ENCODE measurements around the gene HMGN3.
"Not testable (repeated sequence)": the region's sequence is repeated elsewhere in the genome, so short reads cannot be mapped to it uniquely, and the experiment has no call there.

Gene HMGN3

GRCh38 chr6:79234150-79235022, at the start of gene HMGN3:
HMGN3 (minus strand) TSS chr6:79234682.
- peak; percentile 69 to 81 (median 80) for DNase-seq (ENCODE audit: low read depth in 3 of 3, low spot score in 1 of 3)

- no peak for DNase-seq (ENCODE audit: low read depth in 3 of 3, low spot score in 1 of 3)
Measured at GRCh38 chr6:79280756-79281155, 46.3 kb upstream of the HMGN3 start.

GRCh38 chr6:79277109-79277508, 42.6 kb upstream of the HMGN3 start:
- no peak for DNase-seq (ENCODE audit: low read depth in 3 of 3, low spot score in 1 of 3)

GRCh38 chr6:79269877-79270276, 35.4 kb upstream of the HMGN3 start:
- no peak for DNase-seq (ENCODE audit: low read depth in 3 of 3, low spot score in 1 of 3)

- no peak for DNase-seq (ENCODE audit: low read depth in 3 of 3, low spot score in 1 of 3)
Measured at GRCh38 chr6:79267128-79267527, 32.6 kb upstream of the HMGN3 start.

GRCh38 chr6:79266051-79266450, 31.6 kb upstream of the HMGN3 start:
- no peak for DNase-seq (ENCODE audit: low read depth in 3 of 3, low spot score in 1 of 3)

- no peak for DNase-seq (ENCODE audit: low read depth in 3 of 3, low spot score in 1 of 3)
Measured at GRCh38 chr6:79263359-79263758, 28.9 kb upstream of the HMGN3 start.

GRCh38 chr6:79261666-79262065, 27.2 kb upstream of the HMGN3 start:
- no peak for DNase-seq (ENCODE audit: low read depth in 3 of 3, low spot score in 1 of 3)

- DNase-seq (ENCODE audit: low read depth in 3 of 3, low spot score in 1 of 3) = no peak
Measured at GRCh38 chr6:79260772-79261171, 26.3 kb upstream of the HMGN3 start.

GRCh38 chr6:79257381-79258205, 23.1 kb upstream of the HMGN3 start:
- DNase-seq (ENCODE audit: low read depth in 3 of 3, low spot score in 1 of 3) = no peak

GRCh38 chr6:79256770-79257169, 22.3 kb upstream of the HMGN3 start:
- not testable (repeated sequence) for DNase-seq (ENCODE audit: low read depth in 3 of 3, low spot score in 1 of 3)

GRCh38 chr6:79255086-79255485, 20.6 kb upstream of the HMGN3 start:
- not testable (repeated sequence) for DNase-seq (ENCODE audit: low read depth in 3 of 3, low spot score in 1 of 3)

- DNase-seq (ENCODE audit: low read depth in 3 of 3, low spot score in 1 of 3) = no peak
Measured at GRCh38 chr6:79250559-79250958, 16.1 kb upstream of the HMGN3 start.

GRCh38 chr6:79250107-79250514, 15.6 kb upstream of the HMGN3 start:
- DNase-seq (ENCODE audit: low read depth in 3 of 3, low spot score in 1 of 3) = no peak

GRCh38 chr6:79249136-79249535, 14.7 kb upstream of the HMGN3 start:
- DNase-seq (ENCODE audit: low read depth in 3 of 3, low spot score in 1 of 3) = no peak

- no peak for DNase-seq (ENCODE audit: low read depth in 3 of 3, low spot score in 1 of 3)
Measured at GRCh38 chr6:79246891-79247290, 12.4 kb upstream of the HMGN3 start.

GRCh38 chr6:79241228-79241627, 6.7 kb upstream of the HMGN3 start:
- DNase-seq (ENCODE audit: low read depth in 3 of 3, low spot score in 1 of 3) = no peak

GRCh38 chr6:79240509-79240908, 6.0 kb upstream of the HMGN3 start:
- DNase-seq (ENCODE audit: low read depth in 3 of 3, low spot score in 1 of 3) = no peak

- no peak for DNase-seq (ENCODE audit: low read depth in 3 of 3, low spot score in 1 of 3)
Measured at GRCh38 chr6:79239536-79240168, 5.2 kb upstream of the HMGN3 start.

- DNase-seq (ENCODE audit: low read depth in 3 of 3, low spot score in 1 of 3) = no peak
Measured at GRCh38 chr6:79238919-79239318, 4.4 kb upstream of the HMGN3 start.

GRCh38 chr6:79236711-79237110, 2.2 kb upstream of the HMGN3 start:
- DNase-seq (ENCODE audit: low read depth in 3 of 3, low spot score in 1 of 3) = no peak

Measured in stimulated activated CD4-positive, alpha-beta T cell treated with anti-CD3 and anti-CD28 coated beads, TNF-alpha, amount 100 ng/mL, for 1 hour (primary cell).